ENCODE measurements around the gene MAGI2.

Gene MAGI2

DNA sequence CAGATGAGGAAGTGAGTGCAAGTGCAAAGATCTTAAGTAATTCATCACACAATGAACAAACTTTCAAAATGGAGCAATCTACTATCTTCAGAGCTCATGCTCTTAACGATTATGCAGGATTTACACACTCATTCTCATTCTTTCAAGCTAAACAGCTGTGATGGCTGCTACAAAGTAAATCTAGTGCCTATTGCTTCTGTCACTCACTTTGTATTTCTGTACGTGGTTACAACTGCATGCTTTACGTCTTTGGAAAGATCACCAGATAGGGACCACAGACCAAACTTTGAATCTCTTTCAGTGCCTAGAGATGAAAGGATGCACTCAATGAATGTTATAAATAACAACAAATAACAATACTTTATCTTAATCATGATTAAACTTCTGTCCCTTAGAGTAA is 194.6 kb downstream of the MAGI2 start:
- FAIRE-seq, result no peak
- TF ChIP-seq, protein P1, sequence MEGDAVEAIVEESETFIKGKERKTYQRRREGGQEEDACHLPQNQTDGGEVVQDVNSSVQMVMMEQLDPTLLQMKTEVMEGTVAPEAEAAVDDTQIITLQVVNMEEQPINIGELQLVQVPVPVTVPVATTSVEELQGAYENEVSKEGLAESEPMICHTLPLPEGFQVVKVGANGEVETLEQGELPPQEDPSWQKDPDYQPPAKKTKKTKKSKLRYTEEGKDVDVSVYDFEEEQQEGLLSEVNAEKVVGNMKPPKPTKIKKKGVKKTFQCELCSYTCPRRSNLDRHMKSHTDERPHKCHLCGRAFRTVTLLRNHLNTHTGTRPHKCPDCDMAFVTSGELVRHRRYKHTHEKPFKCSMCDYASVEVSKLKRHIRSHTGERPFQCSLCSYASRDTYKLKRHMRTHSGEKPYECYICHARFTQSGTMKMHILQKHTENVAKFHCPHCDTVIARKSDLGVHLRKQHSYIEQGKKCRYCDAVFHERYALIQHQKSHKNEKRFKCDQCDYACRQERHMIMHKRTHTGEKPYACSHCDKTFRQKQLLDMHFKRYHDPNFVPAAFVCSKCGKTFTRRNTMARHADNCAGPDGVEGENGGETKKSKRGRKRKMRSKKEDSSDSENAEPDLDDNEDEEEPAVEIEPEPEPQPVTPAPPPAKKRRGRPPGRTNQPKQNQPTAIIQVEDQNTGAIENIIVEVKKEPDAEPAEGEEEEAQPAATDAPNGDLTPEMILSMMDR (IDR thresholded peaks at IDR 0.05; ENCODE audit: insufficient read depth, missing control alignments), result no peak
- DNase-seq (ENCODE audit: insufficient read length, low spot score), result no peak

DNA sequence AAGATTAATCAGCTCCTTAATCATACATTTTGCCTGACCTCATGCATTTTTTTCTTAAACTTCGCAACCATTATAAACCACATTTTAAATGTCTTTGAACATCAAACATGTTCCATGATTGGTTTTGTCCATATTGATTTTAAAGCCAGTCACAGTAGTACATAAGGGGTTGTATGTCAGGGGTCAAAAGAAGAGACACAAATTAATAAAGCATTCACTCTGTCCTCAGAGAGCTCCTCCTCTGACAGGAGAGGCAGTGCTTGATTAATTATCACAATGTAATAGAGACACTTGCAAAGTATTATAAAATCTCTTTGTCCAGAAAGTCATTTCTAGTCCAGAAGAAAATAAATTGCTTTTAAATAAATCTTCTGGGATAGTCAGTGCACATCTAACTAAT is 195.5 kb downstream of the MAGI2 start:
- TF ChIP-seq, protein P1 (IDR thresholded peaks at IDR 0.05; ENCODE audit: insufficient read depth, missing control alignments), result no peak
- DNase-seq (ENCODE audit: insufficient read length, low spot score) (no peak), FAIRE-seq (no peak)

DNA sequence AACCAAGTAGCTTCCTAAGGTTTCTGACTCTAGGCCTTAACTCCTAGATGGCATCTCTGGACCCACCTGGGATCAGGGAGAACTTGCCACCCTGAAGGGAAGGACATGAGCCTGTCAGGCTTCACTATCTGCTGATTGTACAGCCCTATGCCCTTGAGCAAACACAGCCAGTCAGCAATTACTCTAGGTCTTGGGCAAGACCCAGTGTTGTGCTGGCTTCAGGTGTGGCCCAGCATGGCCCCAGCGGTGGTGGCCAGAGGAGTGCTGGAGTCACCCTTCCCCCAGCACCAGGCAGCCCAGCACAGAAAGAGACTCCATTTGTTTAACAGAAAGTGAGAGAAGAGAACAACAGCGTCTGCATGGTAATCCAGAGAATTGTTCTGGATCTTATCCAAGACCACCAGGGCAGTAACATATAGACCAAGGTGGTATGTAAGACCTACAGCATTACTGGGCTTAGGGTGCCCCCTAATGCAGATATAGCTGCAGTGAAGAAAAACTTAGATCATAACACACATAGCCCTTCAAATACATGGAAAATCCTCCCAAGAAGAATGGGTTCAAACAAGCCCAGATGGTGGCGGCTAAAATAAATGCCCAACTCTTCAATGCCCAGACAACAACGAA is 207.7 kb downstream of the MAGI2 start:
- TF ChIP-seq, protein P1 (IDR thresholded peaks at IDR 0.05; ENCODE audit: insufficient read depth, missing control alignments), result no peak
- FAIRE-seq (no peak), DNase-seq (ENCODE audit: insufficient read length, low spot score) (no peak)

DNA sequence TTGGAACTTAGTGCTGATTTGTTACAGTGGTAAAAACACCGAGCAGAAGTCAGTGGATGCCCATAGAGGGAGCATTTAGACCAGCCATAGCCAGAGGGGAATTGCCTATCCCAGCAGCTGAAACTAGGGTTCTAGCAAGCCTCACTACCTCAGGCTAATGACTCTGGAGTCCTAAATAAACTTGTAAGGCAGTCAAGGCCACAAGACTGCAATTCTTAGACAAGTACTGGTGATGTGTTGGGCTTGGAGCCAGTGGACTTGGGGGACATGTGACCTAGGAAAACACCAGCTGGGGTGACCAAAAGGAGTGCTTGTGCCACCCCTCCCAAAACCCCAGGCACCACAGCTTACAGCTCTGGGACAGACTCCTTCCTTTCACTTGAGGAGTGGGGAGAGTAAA is 209.0 kb downstream of the MAGI2 start:
- DNase-seq (ENCODE audit: insufficient read length, low spot score) (no peak), FAIRE-seq (no peak)
- TF ChIP-seq, protein P1 (IDR thresholded peaks at IDR 0.05; ENCODE audit: insufficient read depth, missing control alignments), result no peak

DNA sequence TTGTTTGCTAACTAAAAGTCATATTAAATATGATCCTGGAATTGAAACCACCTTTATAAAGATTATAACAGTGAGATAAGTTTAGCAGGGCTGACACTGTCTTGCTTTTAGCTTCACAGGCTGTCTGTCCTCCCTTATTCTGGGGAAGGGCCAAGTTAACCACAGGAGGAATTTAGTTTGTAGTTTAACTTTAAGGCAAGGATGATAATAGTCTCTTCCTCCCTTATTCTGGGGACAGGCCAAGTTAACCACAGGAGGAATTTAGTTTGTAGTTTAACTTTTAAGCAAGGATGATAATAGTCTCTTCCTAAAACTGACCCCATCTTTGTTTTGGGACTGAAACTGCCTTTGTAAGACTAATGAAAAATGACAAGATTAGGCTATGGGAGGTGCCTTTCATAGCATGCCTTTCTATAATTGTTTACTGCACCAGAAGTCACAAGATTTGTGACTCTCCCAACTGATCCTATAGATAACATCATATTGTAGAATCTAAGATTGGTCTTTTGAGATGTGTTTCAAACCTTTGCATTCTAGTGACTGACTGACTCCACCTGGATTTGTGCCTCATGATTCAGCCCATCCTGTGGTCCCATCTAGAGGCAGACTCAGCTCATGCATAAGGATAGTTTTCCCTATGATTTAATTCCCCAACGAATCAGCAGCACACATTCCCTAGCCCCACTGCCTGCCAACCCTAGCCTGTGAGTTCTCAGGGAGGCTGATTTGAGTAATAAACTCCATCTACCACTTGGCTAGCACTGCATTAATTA is 212.0 kb downstream of the MAGI2 start:
- DNase-seq (ENCODE audit: insufficient read length, low spot score) (no peak), FAIRE-seq (no peak)
- TF ChIP-seq, protein P1 (IDR thresholded peaks at IDR 0.05; ENCODE audit: insufficient read depth, missing control alignments), result no peak

DNA sequence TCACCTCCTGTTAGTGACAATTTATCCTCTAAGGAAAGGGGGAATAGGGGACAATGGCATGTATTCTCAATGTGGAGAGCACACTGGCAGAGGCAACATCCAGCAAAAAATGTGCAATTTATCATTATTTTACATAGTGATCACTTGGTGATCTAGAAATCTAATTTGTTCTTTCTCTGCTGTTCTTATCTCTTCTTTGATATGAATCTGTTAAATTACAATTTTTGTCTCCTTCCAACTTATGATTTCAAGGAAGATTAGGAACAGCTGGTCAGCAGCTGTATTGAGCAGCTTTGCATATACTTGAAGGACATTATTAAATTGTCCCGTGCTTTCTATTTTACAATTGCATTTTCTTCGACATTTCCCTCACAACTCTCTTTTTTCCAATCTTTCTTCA is 213.1 kb downstream of the MAGI2 start:
- FAIRE-seq (no peak), DNase-seq (ENCODE audit: insufficient read length, low spot score) (no peak)
- TF ChIP-seq, protein P1 (IDR thresholded peaks at IDR 0.05; ENCODE audit: insufficient read depth, missing control alignments), result no peak

Measured in D721Med (cell line).